Activated naive CD8-positive, alpha-beta T cell treated with anti-CD3 and anti-CD28 coated beads, Interleukin-2, amount 50 U/mL, for 16 hours (primary cell): ENCODE data around the gene PROSER3.
"Not testable (repeated sequence)": the region's sequence is repeated elsewhere in the genome, so short reads cannot be mapped to it uniquely, and the experiment has no call there.

Experiments
- DNase-seq: peaks from one replicate; pipeline ENCODE4 v3.0.0-alpha.2; 2020; ENCODE audit warnings: low read depth, low spot score

PROSER3 gene

GRCh38 chr19:35753634-35754369 is 4.2 kb upstream of the PROSER3 start:
- no peak for DNase-seq

GRCh38 chr19:35754370-35755130 is 3.4 kb upstream of the PROSER3 start:
- DNase-seq = no peak

GRCh38 chr19:35755131-35755549 is 2.8 kb upstream of the PROSER3 start:
- DNase-seq = no peak

GRCh38 chr19:35755550-35756376 is 2.2 kb upstream of the PROSER3 start:
- DNase-seq = peak; percentile 35

- no peak for DNase-seq
These were observed 1.4 kb upstream of the PROSER3 start, which contains the start of gene HSPB6 for GRCh38 chr19:35756377-35757230. Gene HSPB6 (minus strand): TSS chr19:35757029. CDS start chr19:35757008, 21 bp downstream.

- DNase-seq = no peak
These were observed 686 bp upstream of the PROSER3 start for GRCh38 chr19:35757231-35757748.

- no peak for DNase-seq
These were observed 1.7 kb downstream of the PROSER3 start for GRCh38 chr19:35759697-35760096.

- no peak for DNase-seq
These were observed 2.9 kb downstream of the PROSER3 start for GRCh38 chr19:35760711-35761349.

GRCh38 chr19:35764432-35765315 is 6.7 kb downstream of the PROSER3 start:
- no peak for DNase-seq

- DNase-seq = no peak
These were observed 8.7 kb downstream of the PROSER3 start for GRCh38 chr19:35766571-35767104.

- DNase-seq = no peak
These were observed 9.5 kb downstream of the PROSER3 start for GRCh38 chr19:35767288-35768081.

- DNase-seq = no peak
These were observed 10.1 kb downstream of the PROSER3 start for GRCh38 chr19:35768082-35768421.

GRCh38 chr19:35772362-35772761 is 14.4 kb downstream of the PROSER3 start:
- not testable (repeated sequence) for DNase-seq

GRCh38 chr19:35773020-35773806 is 15.2 kb downstream of the PROSER3 start:
- no peak for DNase-seq

GRCh38 chr19:35774274-35775045 is 16.5 kb downstream of the PROSER3 start:
- no peak for DNase-seq

GRCh38 chr19:35775046-35775297 is 17.0 kb downstream of the PROSER3 start:
- DNase-seq = no peak
